ENCODE measurements around the gene CHMP4A. TPM values are rescaled to one million over a fixed set of nuclear protein-coding genes. Genes with fewer than 3 reads are reported as not detected.

CHMP4A gene
- total RNA-seq, 1 experiment from 2014 or later = 34.6 TPM

DNA sequence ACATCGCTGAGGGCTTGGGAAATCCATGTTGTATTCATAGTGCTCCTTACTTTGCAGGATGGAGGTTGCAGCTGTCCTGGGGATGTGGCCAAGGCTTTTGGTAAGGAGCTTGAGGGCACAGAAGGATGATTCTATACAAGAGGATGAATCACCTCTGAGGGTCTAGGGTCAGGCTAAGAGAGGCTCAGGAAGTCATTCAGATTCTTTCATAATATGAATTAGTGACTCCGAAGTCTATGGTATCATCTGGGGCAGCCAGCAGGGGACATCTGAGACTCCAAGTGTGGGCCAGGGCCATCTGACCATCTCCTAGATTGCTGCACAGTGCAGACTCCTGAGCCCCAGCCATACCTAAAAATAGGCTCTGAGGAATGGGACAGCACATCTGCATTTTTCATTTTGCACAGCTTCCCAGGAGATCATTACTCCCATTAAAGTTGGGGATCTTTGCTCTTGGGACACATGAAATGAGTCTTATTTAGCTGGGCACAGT is 24.2 kb upstream of the CHMP4A start:
- intact Hi-C loops (cut with micrococcal nuclease) = no loop called here
- POLR2A ChIA-PET = no interaction called here

More for the DNA sequence above, 24.2 kb upstream of the CHMP4A start:
- TF ChIP-seq FOSL1 (IDR thresholded peaks at IDR 0.05; ENCODE audit: low read depth) = no peak
- TF ChIP-seq, protein P1, sequence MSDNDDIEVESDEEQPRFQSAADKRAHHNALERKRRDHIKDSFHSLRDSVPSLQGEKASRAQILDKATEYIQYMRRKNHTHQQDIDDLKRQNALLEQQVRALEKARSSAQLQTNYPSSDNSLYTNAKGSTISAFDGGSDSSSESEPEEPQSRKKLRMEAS (IDR thresholded peaks at IDR 0.05) = no peak
- TF ChIP-seq EZH2phosphoT487 (IDR thresholded peaks at IDR 0.05; ENCODE audit: borderline replicate concordance) = no peak
- TF ChIP-seq EZH2 (IDR thresholded peaks at IDR 0.05) = no peak
- no peak for TF ChIP-seq JUND (IDR thresholded peaks at IDR 0.05)
- no peak for TF ChIP-seq CBX3 (IDR thresholded peaks at IDR 0.05; ENCODE audit: low read depth)
- TF ChIP-seq ATF3 (IDR thresholded peaks at IDR 0.05) = no peak
- TF ChIP-seq POLR2AphosphoS5 (IDR thresholded peaks at IDR 0.05; ENCODE audit: low read depth, low read length) = no peak
- TF ChIP-seq, protein P2, sequence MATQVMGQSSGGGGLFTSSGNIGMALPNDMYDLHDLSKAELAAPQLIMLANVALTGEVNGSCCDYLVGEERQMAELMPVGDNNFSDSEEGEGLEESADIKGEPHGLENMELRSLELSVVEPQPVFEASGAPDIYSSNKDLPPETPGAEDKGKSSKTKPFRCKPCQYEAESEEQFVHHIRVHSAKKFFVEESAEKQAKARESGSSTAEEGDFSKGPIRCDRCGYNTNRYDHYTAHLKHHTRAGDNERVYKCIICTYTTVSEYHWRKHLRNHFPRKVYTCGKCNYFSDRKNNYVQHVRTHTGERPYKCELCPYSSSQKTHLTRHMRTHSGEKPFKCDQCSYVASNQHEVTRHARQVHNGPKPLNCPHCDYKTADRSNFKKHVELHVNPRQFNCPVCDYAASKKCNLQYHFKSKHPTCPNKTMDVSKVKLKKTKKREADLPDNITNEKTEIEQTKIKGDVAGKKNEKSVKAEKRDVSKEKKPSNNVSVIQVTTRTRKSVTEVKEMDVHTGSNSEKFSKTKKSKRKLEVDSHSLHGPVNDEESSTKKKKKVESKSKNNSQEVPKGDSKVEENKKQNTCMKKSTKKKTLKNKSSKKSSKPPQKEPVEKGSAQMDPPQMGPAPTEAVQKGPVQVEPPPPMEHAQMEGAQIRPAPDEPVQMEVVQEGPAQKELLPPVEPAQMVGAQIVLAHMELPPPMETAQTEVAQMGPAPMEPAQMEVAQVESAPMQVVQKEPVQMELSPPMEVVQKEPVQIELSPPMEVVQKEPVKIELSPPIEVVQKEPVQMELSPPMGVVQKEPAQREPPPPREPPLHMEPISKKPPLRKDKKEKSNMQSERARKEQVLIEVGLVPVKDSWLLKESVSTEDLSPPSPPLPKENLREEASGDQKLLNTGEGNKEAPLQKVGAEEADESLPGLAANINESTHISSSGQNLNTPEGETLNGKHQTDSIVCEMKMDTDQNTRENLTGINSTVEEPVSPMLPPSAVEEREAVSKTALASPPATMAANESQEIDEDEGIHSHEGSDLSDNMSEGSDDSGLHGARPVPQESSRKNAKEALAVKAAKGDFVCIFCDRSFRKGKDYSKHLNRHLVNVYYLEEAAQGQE (IDR thresholded peaks at IDR 0.05; ENCODE audit: low read depth) = no peak
- TF ChIP-seq SIN3A (IDR thresholded peaks at IDR 0.05; ENCODE audit: low read depth) = no peak
- no peak for TF ChIP-seq ELF1 (IDR thresholded peaks at IDR 0.05; ENCODE audit: borderline replicate concordance, low read depth)
- TF ChIP-seq YY1 (IDR thresholded peaks at IDR 0.05; ENCODE audit: extremely low read depth, insufficient replicate concordance, low read depth, low read length) = no peak
- no peak for TF ChIP-seq SRF (IDR thresholded peaks at IDR 0.05; ENCODE audit: low read depth)
- TF ChIP-seq, protein P3, sequence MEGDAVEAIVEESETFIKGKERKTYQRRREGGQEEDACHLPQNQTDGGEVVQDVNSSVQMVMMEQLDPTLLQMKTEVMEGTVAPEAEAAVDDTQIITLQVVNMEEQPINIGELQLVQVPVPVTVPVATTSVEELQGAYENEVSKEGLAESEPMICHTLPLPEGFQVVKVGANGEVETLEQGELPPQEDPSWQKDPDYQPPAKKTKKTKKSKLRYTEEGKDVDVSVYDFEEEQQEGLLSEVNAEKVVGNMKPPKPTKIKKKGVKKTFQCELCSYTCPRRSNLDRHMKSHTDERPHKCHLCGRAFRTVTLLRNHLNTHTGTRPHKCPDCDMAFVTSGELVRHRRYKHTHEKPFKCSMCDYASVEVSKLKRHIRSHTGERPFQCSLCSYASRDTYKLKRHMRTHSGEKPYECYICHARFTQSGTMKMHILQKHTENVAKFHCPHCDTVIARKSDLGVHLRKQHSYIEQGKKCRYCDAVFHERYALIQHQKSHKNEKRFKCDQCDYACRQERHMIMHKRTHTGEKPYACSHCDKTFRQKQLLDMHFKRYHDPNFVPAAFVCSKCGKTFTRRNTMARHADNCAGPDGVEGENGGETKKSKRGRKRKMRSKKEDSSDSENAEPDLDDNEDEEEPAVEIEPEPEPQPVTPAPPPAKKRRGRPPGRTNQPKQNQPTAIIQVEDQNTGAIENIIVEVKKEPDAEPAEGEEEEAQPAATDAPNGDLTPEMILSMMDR (IDR thresholded peaks at IDR 0.05 in 2 of 3, conservative IDR thresholded peaks at IDR 0.05 in 1 of 3; ENCODE audit: borderline replicate concordance in 1 of 3, insufficient read depth in 1 of 3, low read depth in 2 of 3, low read length in 2 of 3) = no peak
- H3K79me2 ChIP-seq (ENCODE audit: insufficient read depth, low read length) = peaks cover 46% of the 10 kb centered on the region
- H2AFZ ChIP-seq (ENCODE audit: low read depth, low read length, poor library complexity, severe bottlenecking) = no peak overlapping the region
- ChIA-PET RAD21 (ENCODE audit: low non-redundant PET in 1 of 2, low total read pairs in 2 of 2, uncharacterized antibody in 2 of 2, unreplicated experiment in 2 of 2) (no interaction called here), CTCF (interaction anchor here (0.9 to 1.1 kb wide), 2 partner anchors 34 to 194 kb away, joined by 3 read pairs; partner anchors contain the start of gene RABGGTA)
- ATAC-seq (no peak), DNase-seq (ENCODE audit: low read depth, low spot score) (no peak)
- no peaks in the 10 kb centered on the region for H3K9me3 ChIP-seq (ENCODE audit: control insufficient read depth in 1 of 2, insufficient read depth in 1 of 2, low read depth in 1 of 2, low read length in 2 of 2)
- H3K9ac ChIP-seq (ENCODE audit: low read length) = no peak overlapping the region
- H3K4me2 ChIP-seq (ENCODE audit: low read length) = no peak overlapping the region
- no peaks in the 10 kb centered on the region for H3K27me3 ChIP-seq (ENCODE audit: insufficient read depth, low read length)
- H4K20me1 ChIP-seq (ENCODE audit: insufficient read depth) = no peaks in the 10 kb centered on the region
- BruUV-seq (replicated peaks) = no TSS peak
- peaks cover 11 to 38% of the 10 kb centered on the region in 2 experiments for H3K4me1 ChIP-seq (ENCODE audit: control insufficient read depth in 1 of 2, insufficient read depth in 2 of 2, low read length in 2 of 2)
- H3K36me3 ChIP-seq (ENCODE audit: control insufficient read depth in 1 of 2, insufficient read depth in 2 of 2, low read length in 2 of 2) = peaks cover 45 to 59% of the 10 kb centered on the region in 2 experiments; a peak in 3 of 4 replicates
- H3K4me3 ChIP-seq (replicated peaks in 1 of 2; ENCODE audit: low read depth in 1 of 2, low read length in 2 of 2) = no peak overlapping the region
- no peaks in the 10 kb centered on the region for H3K9me2 ChIP-seq (ENCODE audit: insufficient read depth)
- H3K27ac ChIP-seq (ENCODE audit: low read depth, low read length) = no peak overlapping the region

All from HCT116 (cell line).